Pancreas (tissue), 10 donors: ENCODE results near the gene EPS8. TPM values are rescaled to one million over a fixed set of nuclear protein-coding genes. Genes with fewer than 3 reads are reported as not detected.
A peak's percentile ranks its signal among the peaks of the same experiment; 100 is the strongest.

Source experiments
- ATAC-seq, 4 donors: fragments of 200-7000 bp; cut with Tn5 transposase; one replicate each; pipeline versions ENCODE4 v1.8.0 to v1.9.1; 2020; ENCODE audit warnings: mild to moderate bottlenecking in 4 of 4, moderate library complexity in 4 of 4
- DNase-seq, 6 donors: peaks; one replicate each; pipeline ENCODE4 v3.0.0-alpha.2; 2020
- FAIRE-seq: peaks from 2 replicates; lab custom pipeline; 2012; peaks lifted over from hg19 to GRCh38; lab: Jason Lieb, UNC
- H3K27ac ChIP-seq, 4 donors: fragments of 200-600 bp; sonication (generic); 1 replicate in 3 of 4; 2 replicates in 1 of 4; pipeline versions ENCODE4 v1.5.0 to v1.8.0; 2020
- H3K27me3 ChIP-seq, 4 donors: fragments of 200-600 bp; one replicate each; pipeline ENCODE4 v1.8.0; 2021
- H3K36me3 ChIP-seq, 3 donors: fragments of 200-600 bp; sonication (generic) in 1 of 3; one replicate each; pipeline versions ENCODE4 v1.5.0 to v1.8.0; 2020 to 2021
- H3K4me1 ChIP-seq, 3 donors: fragments of 200-600 bp; one replicate each; pipeline ENCODE4 v1.8.0; 2021
- H3K4me3 ChIP-seq, 4 donors: fragments of 200-600 bp; sonication (generic) in 2 of 4; one replicate each; pipeline versions ENCODE4 v1.5.0 to v1.8.0; 2020 to 2021
- H3K9me3 ChIP-seq, 4 donors: fragments of 200-600 bp; one replicate each; pipeline ENCODE4 v1.8.0; 2021
- CTCF ChIP-seq, 4 donors: fragments of 200-600 bp; sonication (generic) in 3 of 4; IDR thresholded peaks; one replicate each; pipeline versions ENCODE4 v1.5.0 to v1.8.0; 2021; ENCODE audit warnings: antibody characterized with exemption in 4 of 4
- WGBS, 2 donors: extraction: QIAGEN DNeasy Blood & Tissue Kit; methylation state at CpG; one replicate each; pipeline ENCODE4 v1.1.7; 2013; 5-methylcytosine and 5-hydroxymethylcytosine counted together
- intact Hi-C, 3 donors: fragments of 100-400 bp; cut with DNase I; formaldehyde crosslinking; loops; one replicate each; pipeline versions ENCODE4 v1.11.1 to v1.14.2; 2022
- polyA plus RNA-seq, 2 donors: library from polyadenylated mRNA; stranded (reverse); fragments of 200-250 nt; gene quantifications; one replicate each; pipeline ENCODE4 v1.2.3, GENCODE V29; 2013
- total RNA-seq, 6 donors: library from RNA; stranded (reverse); fragmentation: NEBNext Ultra II Directional in 4 of 6; extraction: Animal tissue kit (Norgen Biotek cat#: 25700) in 4 of 6; gene quantifications; one replicate each; pipeline versions ENCODE4 v1.2.1 to v1.2.4, GENCODE V29; 2021 to 2023
- donor health status: healthy with polysubstance abuse.
- donor health status: DM: no; HTN: no; CAD: no; lungs with moderate emphysema.
- donor health status: DM: no; HTN: no; CAD: no.
- donor health status: control.
- donor health status: control.
- donor health status: Bipolar disorder and iron deficiency.
- donor health status: DM: yes; HTN: yes; CAD: no.
- donor health status: DM: no; HTN: no; CAD: no.
- donor health status: DM: no; HTN: no; CAD: no.
- donor health status: DM: yes; HTN: yes; CAD: no.

The EPS8 gene
- total RNA-seq = 10 to 100 TPM in 4 of 6 donors, 1 to 10 TPM in 2; 8.2 to 26.7 (median 12.4) TPM
- 10 to 100 TPM in 1 of 2 donors, 1 to 10 TPM in 1; 8.6 to 10.3 TPM for polyA plus RNA-seq

GRCh38 chr12:15789220-15790171 is at the start of gene EPS8:
EPS8 (minus strand) TSS chr12:15789388; CDS start chr12:15682951, 106,437 bp downstream.
- FAIRE-seq (no peak), ATAC-seq (peak; percentile 88 to 97 (median 96)), DNase-seq (peak; percentile 91 to 97 (median 95))
- WGBS, 2 donors = 1% methylated on average over 83 to 85 of the region's 85 CpGs
- no peaks in the 10 kb centered on the region for H3K9me3 ChIP-seq
- H3K27me3 ChIP-seq = no peaks in the 10 kb centered on the region
- H3K27ac ChIP-seq = peak within 1 kb of the TSS; percentile 87 to 97 (median 96)
- intact Hi-C loops = no loop called here
- H3K4me1 ChIP-seq = no peaks in the 10 kb centered on the region
- no peak for TF ChIP-seq CTCF (IDR thresholded peaks at IDR 0.05)
- H3K36me3 ChIP-seq = no peaks in the 10 kb centered on the region
- H3K4me3 ChIP-seq = peak within 1 kb of the TSS; percentile 63 to 87 (median 76)

DNA sequence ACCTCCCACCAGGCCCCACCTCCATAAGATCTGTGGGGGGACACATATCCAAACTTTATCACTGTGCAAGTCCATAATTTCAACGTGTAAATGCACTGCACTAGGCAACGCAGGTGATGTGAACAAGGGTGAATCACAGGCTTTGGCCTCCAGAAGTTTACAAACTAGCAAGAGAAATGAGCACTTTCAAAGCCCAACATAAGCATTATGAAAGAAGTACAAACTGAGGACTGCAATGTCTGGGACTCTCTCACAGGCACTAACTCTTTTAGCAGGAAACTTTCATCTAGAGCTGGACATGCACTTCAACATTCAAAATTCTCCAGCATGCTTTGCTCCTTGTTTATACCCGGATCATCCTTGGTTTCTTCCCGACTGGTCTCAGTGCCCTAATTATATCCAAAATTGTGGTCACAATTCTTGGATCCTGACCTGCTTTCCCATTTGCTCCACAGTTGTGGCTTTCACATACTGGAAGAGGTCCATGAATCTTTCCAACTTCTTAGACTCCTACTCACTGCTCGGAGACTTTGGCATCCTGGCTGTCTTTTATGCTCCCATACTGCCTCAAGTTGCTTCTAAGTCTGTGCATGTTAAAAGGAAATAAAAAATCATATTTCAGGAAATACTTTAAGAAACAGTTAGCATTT is 48.1 kb upstream of the EPS8 start:
- no peak for TF ChIP-seq CTCF (IDR thresholded peaks at IDR 0.05)
- Histone ChIP-seq H3K9me3 (no peaks in the 10 kb centered on the region), H3K27me3 (no peaks in the 10 kb centered on the region), H3K4me3 (no peak overlapping the region), H3K27ac (no peak overlapping the region), H3K4me1 (no peaks in the 10 kb centered on the region), H3K36me3 (no peaks in the 10 kb centered on the region)
- ATAC-seq (peak in 3 of 4 donors; percentile 12 to 57 (median 51)), FAIRE-seq (no peak), DNase-seq (no peak)
- intact Hi-C loops = no loop called here
- 73 to 82% methylated on average over 5 of the region's 5 CpGs for WGBS, 2 donors

DNA sequence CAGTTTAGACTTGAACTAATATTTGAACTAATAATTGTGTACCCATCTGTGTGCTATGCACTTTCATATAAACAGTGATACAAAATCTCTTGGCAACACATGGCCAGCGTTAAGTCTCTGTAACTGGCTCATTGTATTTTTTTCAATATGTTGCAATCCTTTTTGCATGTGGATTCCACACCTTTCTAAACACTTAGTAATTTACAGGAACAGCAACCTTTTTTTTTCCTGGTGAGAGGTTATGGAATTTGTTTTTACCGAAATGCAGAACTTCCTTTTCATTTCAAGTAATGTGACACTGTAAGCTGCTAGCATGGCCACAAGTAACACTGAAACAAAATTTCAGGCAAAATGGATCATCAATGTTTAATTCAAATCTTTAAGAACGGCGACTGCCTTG is 45.4 kb upstream of the EPS8 start:
- Histone ChIP-seq H3K9me3 (no peaks in the 10 kb centered on the region), H3K27ac (no peak overlapping the region), H3K27me3 (no peaks in the 10 kb centered on the region), H3K4me3 (no peak overlapping the region), H3K36me3 (no peaks in the 10 kb centered on the region), H3K4me1 (no peaks in the 10 kb centered on the region)
- intact Hi-C loops = no loop called here
- TF ChIP-seq CTCF (IDR thresholded peaks at IDR 0.05) = no peak
- DNase-seq (no peak), ATAC-seq (peak in 3 of 4 donors; percentile 24 to 69 (median 40)), FAIRE-seq (no peak)
- 57 to 60% methylated on average over 4 of the region's 4 CpGs for WGBS, 2 donors

DNA sequence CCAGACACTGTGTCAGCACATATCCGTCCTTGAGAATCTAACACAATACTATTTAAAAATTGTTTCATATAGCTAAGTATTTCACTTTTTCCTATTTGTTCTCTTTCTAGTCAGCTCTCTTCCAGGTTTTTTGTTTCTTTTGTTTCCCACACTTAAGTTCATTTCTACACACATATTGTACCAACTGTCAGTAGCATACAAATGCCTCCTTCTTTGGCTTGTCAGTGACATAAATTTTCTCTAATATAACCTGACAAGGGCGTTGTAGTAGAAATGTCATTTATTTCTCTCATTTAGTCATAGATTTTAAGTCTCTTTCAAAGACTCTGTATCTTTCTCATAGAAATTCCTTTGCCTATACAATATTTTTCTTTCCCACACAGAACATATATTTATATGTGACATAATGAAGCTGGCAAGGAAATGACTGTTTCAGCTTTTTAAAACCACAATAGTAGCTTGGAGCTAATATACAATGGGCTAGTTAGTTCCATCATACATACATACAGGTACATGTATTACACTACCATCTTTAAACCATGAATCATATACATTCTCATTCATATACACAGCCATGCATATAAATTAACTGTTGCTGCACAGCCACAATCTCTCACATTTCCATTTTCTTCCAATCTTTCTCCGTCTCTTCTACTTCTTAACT is 42.3 kb upstream of the EPS8 start:
- Histone ChIP-seq H3K27me3 (no peaks in the 10 kb centered on the region), H3K27ac (no peak overlapping the region), H3K4me1 (no peaks in the 10 kb centered on the region), H3K9me3 (no peaks in the 10 kb centered on the region), H3K36me3 (no peaks in the 10 kb centered on the region), H3K4me3 (no peak overlapping the region)
- DNase-seq (no peak), ATAC-seq (no peak), FAIRE-seq (no peak)
- intact Hi-C loops = no loop called here
- WGBS, 2 donors = 69 to 82% methylated on average over 3 of the region's 3 CpGs
- TF ChIP-seq CTCF (IDR thresholded peaks at IDR 0.05) = no peak
